ENCODE data around the gene PACRG. TPM values are rescaled to one million over a fixed set of nuclear protein-coding genes. Genes with fewer than 3 reads are reported as not detected.

Gene PACRG
- total RNA-seq, 1 donor from 2014 or later: under 0.01 TPM

- no peak overlapping the region for H3K4me3 ChIP-seq (ENCODE audit: low read depth, low read length)
- no peaks in the 10 kb centered on the region for H3K36me3 ChIP-seq (ENCODE audit: control insufficient read depth, insufficient read depth, low read length)
- no peak for TF ChIP-seq CTCF (IDR thresholded peaks at IDR 0.05; ENCODE audit: insufficient read depth, low read length, severe bottlenecking)
- DNase-seq (ENCODE audit: low read depth) (no peak), FAIRE-seq (no peak)
- H3K27me3 ChIP-seq (ENCODE audit: control insufficient read depth, insufficient read depth, low read length): no peaks in the 10 kb centered on the region
Observed at GRCh38 chr6:163100259-163100658, 372.5 kb downstream of the PACRG start.

- FAIRE-seq (no peak), DNase-seq (ENCODE audit: low read depth) (no peak)
- Histone ChIP-seq H3K36me3 (ENCODE audit: control insufficient read depth, insufficient read depth, low read length) (no peaks in the 10 kb centered on the region), H3K4me3 (ENCODE audit: low read depth, low read length) (no peak overlapping the region), H3K27me3 (ENCODE audit: control insufficient read depth, insufficient read depth, low read length) (no peaks in the 10 kb centered on the region)
- no peak for TF ChIP-seq CTCF (IDR thresholded peaks at IDR 0.05; ENCODE audit: insufficient read depth, low read length, severe bottlenecking)
Observed at GRCh38 chr6:163113358-163113962, 385.7 kb downstream of the PACRG start.

DNA sequence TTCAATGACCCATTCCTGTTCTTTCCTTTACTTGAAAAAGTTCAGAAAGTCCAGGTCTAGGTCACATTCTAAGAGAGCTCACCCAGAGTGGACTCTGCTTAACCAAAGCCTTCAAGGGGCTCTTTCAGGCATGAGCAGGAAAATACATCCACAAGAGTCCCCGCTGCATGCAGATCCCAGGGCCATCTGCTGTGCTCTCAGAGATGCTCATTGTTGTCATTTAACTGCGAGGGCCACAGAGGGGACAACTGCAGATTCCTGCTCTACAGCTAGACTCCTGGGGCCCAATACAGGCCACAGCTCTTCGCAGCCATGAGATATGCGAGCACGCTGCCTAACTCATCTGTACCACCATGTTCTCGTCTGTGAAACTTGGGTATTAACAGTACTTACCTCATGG lies 391.2 kb downstream of the PACRG start:
- Histone ChIP-seq H3K27me3 (ENCODE audit: control insufficient read depth, insufficient read depth, low read length) (no peaks in the 10 kb centered on the region), H3K36me3 (ENCODE audit: control insufficient read depth, insufficient read depth, low read length) (no peaks in the 10 kb centered on the region), H3K4me3 (ENCODE audit: low read depth, low read length) (no peak overlapping the region)
- FAIRE-seq (no peak), DNase-seq (ENCODE audit: low read depth) (no peak)
- TF ChIP-seq CTCF (IDR thresholded peaks at IDR 0.05; ENCODE audit: insufficient read depth, low read length, severe bottlenecking): no peak

DNA sequence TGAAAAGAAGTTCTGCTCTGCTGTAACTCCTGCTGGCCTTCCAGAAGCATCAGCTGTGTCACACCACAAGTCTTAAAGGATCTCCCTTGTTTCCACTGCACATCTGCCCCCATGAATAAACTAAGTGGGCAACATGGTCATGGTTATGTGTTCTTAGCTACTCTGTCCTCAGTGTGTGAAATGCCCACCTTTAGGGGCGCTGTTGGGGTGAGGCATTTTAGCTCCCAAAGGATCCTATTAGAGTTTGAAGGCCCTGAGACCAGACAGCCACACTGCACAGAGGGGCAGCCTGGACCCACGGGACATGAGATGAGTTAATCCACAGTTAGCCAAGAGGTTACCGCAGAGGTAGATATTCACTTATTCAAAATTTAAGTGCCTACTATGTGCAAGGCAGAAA lies 392.4 kb downstream of the PACRG start:
- Histone ChIP-seq H3K4me3 (ENCODE audit: low read depth, low read length) (no peak overlapping the region), H3K27me3 (ENCODE audit: control insufficient read depth, insufficient read depth, low read length) (no peaks in the 10 kb centered on the region), H3K36me3 (ENCODE audit: control insufficient read depth, insufficient read depth, low read length) (no peaks in the 10 kb centered on the region)
- no peak for TF ChIP-seq CTCF (IDR thresholded peaks at IDR 0.05; ENCODE audit: insufficient read depth, low read length, severe bottlenecking)
- DNase-seq (ENCODE audit: low read depth) (no peak), FAIRE-seq (no peak)

DNA sequence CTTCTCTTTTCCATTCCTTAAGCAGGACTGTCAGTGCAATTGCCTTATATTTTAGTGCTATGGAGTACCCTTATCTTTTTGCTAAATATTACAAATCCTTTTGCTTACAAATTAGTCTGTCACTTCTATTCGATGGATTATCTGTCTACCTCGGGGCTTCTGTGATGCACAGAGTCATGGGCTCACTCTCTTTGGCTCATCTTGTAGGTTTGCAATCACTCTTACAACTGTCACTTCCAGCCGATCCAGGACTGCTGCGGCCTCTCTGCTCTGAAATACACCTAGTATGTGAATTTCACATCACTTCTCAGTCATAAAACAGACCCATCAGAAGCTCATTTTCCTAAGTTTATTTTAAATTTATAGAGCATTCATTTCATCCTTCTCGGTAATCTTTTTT lies 393.5 kb downstream of the PACRG start:
- Histone ChIP-seq H3K36me3 (ENCODE audit: control insufficient read depth, insufficient read depth, low read length) (no peaks in the 10 kb centered on the region), H3K27me3 (ENCODE audit: control insufficient read depth, insufficient read depth, low read length) (no peaks in the 10 kb centered on the region), H3K4me3 (ENCODE audit: low read depth, low read length) (no peak overlapping the region)
- no peak for TF ChIP-seq CTCF (IDR thresholded peaks at IDR 0.05; ENCODE audit: insufficient read depth, low read length, severe bottlenecking)
- no peak for FAIRE-seq
- DNase-seq (ENCODE audit: low read depth): no peak

DNA sequence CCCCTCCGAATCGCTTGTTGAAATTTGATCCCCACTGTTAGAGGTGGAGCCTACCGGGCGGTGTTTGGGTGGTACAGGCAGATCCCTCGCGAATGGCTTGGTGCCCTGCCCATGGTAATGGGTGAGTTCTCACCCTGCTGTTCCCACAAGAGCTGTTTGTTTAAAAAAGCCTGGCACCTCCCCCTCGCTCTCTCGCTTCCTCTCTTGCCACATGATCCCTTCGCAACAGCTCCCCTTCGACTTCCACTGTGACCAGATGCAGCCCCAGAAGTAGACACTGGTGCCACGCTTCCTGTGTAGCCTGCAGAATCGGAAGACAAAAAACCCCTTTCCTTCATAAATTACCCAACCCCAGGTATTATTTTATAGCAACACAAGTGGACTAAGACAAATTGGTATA lies 394.6 kb downstream of the PACRG start:
- TF ChIP-seq CTCF (IDR thresholded peaks at IDR 0.05; ENCODE audit: insufficient read depth, low read length, severe bottlenecking): no peak
- Histone ChIP-seq H3K27me3 (ENCODE audit: control insufficient read depth, insufficient read depth, low read length) (no peaks in the 10 kb centered on the region), H3K4me3 (ENCODE audit: low read depth, low read length) (no peak overlapping the region), H3K36me3 (ENCODE audit: control insufficient read depth, insufficient read depth, low read length) (no peaks in the 10 kb centered on the region)
- DNase-seq (ENCODE audit: low read depth) (no peak), FAIRE-seq (no peak)
